NCI-H526 (cell line): Measurements from ENCODE around the gene CFAP20DC.
A peak's percentile ranks its signal among the peaks of the same experiment; 100 is the strongest.
"Not testable (repeated sequence)": the region's sequence is repeated elsewhere in the genome, so short reads cannot be mapped to it uniquely, and the experiment has no call there.

Experiments
- DNase-seq, 2 experiments: peaks; one replicate each; lab custom pipeline; 2025; lab: John Stamatoyannopoulos, UW

Gene CFAP20DC

DNA sequence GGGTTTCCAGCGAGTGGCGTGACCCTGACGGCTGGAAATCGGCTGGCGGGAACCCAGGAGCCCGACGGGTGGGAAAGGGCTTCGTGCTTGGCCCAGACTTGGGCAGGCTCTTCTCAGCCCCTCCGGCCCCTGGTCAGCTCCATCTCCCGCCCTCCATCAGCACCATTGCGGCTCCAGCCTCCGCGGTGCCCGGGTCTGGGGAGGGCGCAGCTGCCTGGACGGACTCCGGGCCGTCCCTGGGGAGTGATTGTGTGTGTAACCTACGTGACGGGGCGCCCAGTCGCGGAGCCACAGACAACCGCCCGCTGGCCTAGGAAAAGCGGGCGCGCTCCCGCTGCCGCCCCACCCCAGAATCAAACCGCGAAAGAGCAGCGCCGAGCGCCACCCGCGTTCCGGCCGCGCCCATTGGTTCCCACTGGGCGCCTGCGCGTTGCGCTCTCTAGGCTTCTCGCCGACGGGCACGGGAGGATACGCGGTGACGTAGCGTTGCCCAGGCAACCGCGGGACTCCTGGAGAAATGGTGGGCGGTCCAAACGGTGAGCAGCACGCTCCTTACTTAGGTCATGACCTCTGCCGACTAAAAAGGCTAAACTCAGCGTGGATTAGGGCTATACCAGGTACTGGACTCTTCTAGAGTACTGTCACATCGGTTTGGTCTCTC, at the start of gene CFAP20DC:
Gene CFAP20DC (minus strand): TSS at position 355 of the 661 bp plus-strand sequence. CDS start 394 bp downstream, outside the sequence.
- peak; percentile 74 to 93 for DNase-seq

DNA sequence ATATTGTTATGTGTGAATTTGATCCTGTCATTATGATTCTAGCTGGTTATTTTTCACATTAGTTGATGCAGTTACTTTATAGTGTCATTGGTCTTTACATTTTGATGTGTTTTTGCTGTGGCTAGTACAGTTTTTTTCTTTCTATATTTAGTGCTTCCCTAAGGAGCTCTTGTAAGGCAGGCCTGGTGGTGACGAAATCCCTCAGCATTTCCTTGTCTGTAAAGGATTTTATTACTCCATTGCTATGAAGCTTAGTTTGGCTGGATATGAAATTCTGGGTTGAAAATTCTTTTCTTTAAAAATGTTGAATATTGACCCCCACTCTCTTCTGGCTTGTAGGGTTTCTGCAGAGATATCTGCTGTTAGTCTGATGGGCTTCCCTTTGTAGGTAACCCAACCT, 48.7 kb upstream of the CFAP20DC start:
- DNase-seq = not testable (repeated sequence)

DNA sequence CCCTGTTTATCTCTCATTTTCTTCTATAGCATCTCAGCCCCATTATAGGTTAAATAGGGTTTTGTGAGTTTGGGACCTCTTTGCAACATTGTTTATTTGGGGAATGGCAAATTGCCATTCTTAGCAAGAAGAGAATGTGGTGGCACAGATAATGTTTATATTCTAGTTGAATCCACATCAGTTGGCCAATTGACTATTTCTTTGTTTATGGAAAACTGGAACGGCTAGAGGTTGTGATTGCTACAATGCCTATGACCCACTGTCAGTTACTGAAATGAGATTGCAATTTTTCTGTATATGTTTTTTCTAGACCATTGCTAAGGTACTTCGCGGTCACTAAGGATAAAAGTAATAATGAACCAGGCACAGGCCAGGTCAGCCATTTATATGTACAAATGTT, 44.6 kb upstream of the CFAP20DC start:
- DNase-seq = no peak

DNA sequence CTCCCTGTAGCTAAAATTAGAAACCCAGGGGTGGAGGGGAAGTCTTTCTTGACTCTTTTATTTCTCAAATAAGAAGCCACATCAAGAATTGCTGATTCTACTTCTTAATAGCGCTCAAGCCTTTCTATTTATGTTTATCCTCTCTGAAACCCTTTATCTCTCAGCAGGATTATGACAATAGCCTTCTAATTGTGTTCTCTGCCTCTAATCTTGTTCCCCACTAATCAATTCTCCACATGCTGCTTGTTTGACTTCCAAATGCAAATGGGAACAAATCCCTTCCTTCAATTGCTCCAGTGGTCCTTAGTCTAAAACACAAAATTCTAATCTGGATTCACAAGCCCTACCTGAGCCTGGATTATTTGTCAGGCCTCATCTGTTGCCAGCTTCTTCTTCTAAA, 43.7 kb upstream of the CFAP20DC start:
- DNase-seq = no peak

DNA sequence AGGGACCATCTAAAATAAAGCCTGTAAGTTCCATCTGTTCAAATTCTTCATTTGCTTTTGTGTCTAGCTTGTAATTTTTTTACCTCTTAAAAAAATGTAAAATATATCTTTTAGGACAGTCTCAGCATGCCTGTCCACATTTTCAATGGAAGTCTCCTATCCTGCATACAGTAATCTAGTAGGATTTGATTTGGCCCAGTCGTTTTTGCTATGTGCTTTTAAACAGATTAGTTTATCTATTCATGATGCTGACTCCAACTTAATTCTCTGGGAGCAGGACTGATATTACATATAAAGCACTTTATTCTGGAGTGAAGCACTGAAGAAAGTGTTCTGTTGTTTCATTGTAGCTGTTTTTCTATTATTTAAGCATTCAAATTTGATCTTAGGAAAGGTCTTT, 38.9 kb upstream of the CFAP20DC start:
- DNase-seq = no peak

DNA sequence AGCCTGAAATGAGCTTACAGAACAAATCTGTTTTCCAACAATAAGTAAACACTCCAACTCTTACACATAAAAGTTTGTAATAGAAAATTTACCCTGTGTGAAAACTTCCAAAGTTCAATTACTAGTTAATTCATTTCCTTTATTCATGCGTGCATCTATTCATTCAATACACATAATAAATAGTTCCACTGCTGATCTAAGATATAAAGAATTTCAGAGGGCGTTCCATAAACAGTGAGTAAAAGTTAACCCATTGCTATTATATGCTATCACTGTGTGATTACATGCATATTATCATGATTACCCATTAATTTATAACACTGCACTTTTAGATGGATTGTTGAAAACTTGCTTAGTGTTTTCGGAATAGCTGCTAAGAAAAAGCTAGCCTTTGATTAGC, 36.2 kb upstream of the CFAP20DC start:
- no peak for DNase-seq

DNA sequence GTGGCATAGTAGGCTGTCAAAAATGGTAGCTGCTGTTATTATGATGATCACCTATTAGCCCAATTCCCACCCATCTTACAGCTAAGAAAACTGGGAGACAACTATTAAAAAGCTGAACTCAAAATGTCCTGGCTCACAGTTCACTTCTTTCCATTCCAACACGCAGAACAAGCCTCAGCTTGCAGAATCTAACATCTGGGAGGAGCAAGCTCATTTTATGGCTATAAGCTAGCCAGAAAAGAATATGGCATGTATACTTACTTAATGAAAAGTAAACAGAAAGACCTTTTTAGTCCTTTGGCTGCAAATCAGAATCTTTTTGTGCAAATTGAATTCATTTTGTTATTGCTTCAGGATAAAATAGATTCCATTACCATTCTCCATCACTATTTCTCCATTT, 34.8 kb upstream of the CFAP20DC start:
- no peak for DNase-seq

DNA sequence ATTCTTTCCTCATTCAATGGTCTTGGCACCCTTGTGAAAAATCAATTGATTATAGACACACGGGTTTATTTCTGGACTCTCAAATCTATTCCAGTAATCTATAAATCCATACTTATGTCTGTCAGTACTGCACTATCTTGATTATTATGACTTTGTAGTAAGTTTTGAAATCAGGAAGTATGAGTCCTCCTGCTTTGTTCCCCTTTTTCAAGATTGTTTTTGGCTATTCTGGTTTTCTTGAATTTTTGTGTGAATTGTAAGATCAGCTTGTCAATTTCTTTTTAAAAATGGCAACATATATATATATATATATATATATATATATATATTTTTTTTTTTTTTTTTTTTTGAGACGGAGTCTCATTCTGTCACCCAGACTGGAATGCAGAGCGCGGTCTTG, 32.3 kb upstream of the CFAP20DC start:
- DNase-seq = no peak

DNA sequence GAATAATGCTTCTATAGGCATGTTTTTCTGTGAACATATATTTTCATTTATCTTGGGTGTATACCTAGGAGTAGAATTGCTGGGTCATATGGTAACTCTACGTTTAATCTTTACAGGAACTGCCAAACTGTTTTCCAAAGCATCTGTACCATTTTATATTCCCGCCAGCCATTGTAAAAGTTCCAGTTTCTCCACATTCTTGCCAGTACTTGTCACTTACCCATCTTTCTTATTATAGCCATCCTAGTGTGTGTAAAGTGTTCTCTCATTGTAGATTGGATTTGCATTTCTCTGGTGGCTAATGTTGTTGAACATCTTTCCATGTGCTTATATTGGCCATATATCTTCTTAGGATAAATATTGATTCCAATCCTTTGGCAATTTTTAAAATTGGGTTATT, 31.2 kb upstream of the CFAP20DC start:
- DNase-seq = no peak

DNA sequence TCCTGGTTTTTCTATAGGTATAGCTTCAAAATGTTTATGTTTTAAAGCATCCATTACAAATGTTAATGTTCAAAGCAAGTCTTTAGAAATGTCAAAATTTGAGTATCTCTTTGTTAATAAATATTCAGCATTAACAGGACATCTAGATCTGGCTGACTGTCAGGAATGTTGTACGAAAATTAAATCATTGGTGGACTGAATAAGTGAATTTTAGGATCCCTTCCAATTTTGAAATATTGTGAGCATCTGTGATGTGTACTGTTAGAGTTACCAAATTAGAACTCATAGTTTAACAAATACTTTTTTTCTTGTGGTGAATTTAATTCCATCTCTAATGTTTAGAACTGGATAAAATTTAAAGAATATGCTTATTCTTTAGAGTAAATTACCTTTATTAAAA, 30.1 kb upstream of the CFAP20DC start:
- DNase-seq = no peak

DNA sequence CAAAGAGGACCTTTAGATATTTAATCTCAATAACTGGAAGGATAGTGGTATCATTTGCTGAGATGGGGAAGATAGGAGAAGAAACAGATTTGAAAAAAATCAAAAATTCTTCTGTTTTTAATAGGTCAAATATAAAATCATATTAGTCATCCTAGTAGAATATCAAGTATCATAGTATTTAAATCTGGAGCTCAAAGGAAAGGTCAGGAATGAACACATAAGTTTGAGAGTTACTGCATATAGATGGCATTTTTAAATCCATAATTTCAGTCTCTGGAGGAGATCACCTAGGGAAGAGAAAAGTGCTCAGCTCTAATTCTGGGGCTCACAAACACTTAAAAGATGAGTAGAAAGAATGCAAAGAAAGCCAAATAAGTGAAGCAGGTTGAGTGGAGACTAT, 24.9 kb upstream of the CFAP20DC start:
- DNase-seq = no peak

DNA sequence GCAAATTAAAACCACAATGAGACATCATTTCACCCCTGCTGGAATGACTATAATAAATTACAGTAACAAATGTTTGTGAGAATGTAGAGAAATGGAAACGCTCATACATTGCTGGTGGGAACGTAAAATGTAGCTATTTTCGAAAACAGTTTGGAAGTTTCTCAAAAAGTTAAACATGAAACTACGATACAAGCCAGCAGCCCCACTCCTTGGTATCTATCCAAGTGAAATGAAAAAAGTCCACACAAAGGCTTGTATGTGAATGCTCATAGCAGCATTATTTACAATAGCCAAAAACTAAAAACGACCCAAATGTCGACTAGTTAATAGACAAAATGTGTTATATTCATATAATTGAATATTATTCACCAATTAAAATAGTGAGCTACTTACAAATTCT, 22.9 kb upstream of the CFAP20DC start:
- DNase-seq = no peak

DNA sequence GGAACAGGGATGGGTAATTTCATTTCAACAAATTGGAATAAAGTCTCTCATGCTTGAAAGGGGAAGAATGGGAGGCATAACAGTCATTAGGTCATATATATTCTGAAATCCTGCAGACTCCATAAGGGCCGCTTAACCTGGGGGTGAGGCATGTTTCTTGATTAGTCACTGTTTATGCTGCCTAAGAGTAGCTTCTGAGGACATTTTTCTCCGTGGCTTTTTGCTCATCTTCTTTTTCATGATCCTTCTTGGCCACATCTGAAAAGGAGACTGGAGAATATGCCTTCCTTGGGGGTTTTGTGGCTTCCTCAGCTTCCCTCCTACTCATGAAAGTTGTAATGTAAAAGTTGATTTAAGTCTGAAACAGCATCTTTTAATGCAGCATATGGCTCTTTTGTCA, 20.0 kb upstream of the CFAP20DC start:
- no peak for DNase-seq

DNA sequence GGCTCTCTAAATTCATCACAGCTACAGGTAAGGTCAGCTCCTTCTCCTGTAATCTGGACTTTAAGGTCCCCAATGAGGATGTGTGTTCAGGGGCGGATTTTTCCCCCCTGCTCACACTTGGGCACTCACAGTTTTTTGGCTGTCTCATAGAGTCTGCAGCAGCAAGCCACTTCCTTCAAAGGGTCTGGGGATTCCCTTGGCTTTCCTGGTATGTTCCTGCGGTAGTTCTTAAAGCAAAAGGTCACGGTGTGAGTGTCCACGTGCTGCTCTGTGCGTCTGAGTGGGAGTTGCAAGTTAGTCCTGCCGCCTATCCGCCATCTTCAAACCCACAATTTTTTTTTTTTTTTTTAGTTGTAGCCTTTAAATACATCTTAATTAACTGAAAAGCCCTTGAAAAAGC, 15.4 kb upstream of the CFAP20DC start:
- no peak for DNase-seq

DNA sequence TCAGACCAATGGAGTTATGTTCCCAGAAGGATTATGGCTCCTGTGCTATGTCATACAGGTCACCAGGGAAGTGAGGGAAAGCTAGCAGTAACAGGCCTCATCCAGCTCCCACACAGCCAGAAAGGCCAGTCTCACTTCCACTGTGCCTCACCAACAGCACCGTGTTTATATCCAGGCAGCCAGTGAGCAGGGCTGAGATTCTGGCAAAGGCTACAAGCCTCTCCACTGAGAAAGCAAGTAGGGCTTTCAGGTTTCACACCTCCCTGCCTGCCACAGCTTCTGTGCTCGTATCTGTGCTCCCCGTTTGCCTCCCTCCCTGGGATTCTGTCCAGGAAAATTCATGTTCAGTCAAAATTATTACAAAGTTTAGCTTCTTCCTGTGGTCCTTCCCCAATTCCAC, 14.9 kb upstream of the CFAP20DC start:
- DNase-seq = no peak

DNA sequence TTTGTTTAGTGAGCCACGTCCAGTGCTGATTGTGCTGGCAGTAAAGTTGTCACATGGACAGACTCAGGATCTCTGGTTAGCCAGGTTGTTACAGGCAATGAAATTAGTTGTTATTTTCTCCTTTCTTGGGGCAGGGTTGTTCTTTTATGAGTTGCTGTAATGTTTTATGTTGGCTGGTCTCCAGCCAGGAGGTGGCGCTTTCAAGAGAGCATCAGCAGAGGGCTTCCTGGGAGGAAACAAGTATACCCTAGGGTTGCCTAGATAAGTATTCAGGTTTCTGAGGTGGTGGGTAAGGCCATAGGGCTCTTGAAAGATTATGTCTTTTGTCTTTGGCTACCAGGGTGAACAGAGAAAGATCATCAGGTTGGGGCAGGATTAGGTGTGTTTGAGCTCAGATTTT, 14.5 kb upstream of the CFAP20DC start:
- no peak for DNase-seq

DNA sequence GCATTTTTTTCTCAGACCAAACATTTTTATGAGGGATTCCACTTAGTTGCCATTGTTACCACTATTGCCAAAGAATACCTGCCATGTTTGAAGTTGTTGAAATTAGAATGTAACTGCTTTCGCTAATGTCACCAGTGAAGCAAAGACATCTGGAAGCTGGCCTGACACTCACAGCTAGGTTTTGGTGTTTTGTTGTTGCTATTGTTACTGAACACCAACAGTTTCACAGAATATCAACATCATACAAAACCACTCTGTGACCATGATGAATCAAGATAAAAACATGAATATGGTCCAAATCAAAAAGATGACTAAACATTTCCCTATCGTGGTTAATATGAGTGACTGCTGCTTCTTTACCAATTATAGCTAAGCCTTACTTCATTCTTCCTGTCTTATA, 6.9 kb upstream of the CFAP20DC start:
- DNase-seq = no peak

DNA sequence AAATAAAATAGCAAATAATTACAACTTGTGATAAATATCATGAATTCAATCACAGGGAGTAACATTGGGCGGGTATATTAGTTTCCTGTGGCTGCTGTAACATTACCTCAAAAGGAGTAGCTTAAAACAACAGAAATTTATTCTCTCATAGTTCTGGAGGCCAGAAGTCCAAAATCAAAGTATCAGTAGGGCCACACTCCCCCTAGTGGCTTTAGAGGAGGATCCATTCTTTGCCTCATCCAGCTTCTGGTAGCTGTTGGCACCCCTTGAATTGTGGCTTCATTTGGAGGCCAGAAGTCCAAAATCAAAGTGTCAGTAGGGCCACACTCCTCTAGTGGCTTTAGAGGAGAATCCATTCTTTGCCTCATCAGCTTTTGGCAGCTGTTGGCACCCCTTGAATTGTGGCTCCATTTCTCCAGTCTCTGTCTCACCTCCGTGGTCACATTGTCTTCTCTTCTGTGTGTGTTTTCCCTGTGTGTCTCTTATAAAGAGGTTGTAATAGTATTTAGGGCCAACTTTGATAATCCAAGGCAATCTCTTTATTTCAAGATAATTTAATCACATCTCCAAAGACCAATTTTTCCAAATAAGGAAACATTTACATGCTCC, 3.1 kb upstream of the CFAP20DC start:
- peak in 1 of 2 experiments; percentile 38 for DNase-seq

DNA sequence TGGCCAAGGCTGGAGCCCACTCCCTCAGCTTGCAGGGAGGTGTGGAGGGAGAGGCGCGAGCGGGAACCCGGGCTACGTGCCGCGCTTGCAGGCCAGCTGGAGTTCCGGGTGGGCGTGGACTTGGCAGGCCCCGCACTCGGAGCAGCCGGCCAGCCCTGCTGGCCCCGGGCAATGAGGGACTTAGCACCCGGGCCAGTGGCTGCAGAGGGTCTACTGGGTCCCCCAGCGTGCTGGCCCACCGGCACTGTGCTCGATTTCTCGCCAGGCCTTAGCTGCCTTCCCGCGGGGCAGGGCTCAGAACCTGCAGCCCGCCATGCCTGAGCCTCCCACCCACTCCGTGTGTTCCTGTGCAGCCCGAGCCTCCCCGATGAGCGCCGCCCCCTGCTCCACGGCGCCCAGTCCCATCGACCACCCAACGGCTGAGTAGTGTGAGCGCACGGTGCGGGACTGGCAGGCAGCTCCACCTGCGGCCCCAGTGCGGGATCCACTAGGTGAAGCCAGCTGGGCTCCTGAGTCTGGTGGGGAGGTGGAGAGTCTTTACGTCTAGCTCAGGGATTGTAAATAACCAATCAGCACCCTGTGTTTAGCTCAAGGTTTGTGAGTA, 1.1 kb upstream of the CFAP20DC start:
- DNase-seq = not testable (repeated sequence)

DNA sequence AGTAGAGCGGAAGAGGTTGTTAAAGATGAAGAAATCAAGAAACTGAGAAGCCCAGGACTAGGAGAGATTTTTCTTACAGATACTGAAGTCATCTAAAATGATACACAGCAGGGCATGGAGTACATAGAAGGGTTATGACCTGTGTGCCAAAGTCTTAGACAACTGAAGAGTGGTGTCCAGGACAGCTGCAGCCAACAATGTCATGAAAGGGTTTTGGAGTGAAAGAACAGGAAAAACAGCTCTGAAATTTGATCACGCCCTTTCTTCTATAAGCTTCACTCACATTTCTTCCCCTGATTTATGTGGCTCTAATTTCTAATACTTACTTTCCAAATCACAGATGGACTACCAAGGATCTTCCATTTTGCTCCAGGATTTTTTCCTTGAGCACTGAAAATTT, 3.0 kb downstream of the CFAP20DC start:
- DNase-seq = no peak

DNA sequence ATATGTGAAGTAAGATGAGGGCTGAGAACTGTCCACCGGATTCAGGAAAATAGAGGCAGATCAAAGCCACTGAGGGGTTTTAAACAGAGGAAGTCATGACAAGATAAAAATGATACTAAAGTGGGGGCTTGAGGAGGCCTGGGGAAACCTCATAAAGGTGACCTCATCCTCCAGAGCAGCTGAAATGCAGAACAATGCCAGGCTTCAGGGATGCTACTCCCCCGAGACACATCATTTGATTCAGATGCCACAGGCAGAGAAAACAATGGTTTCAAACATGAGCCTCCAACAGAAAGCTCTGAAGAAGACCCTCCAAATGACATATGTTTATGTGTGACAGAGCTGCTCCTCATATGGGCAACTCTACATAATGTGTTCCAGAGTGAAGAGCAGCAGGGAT, 6.4 kb downstream of the CFAP20DC start:
- peak in 1 of 2 experiments; percentile 21 for DNase-seq

DNA sequence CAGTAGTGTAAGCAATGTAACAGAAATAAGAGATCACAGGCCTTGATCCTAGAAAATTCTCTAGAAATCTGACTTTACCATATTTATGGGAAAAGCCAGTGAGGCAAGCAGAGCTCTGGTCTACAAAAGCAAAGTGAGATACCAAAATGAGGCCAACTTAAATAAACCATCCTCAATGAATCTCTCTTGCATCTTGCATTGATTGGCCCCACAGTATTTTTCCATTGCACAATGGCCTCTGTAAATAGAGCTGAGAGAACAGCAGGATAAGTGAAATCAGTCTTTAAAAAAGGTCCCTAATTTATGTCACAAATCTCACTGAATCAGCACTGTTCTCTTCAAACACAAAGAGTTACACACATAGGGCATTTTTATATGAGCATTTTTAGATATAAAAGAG, 8.9 kb downstream of the CFAP20DC start:
- DNase-seq = no peak

DNA sequence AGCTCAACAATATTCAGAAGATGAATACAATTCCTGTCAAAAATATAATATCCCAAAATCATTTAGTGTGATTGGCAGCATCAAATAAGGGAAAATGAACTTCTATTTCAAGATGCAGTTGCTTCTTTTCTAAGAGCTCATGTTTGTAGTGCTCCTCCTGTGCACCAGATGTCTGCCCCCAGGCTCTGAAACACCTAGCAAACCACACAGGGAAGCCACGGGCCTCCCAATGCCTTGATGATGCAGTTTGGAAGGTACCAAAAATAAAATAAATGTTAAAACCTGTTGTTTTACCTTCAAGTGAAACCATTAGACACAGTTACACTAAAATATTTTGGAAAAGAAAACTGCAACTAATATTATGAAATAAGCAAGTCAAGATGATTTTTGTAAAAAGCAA, 22.2 kb downstream of the CFAP20DC start:
- no peak for DNase-seq

DNA sequence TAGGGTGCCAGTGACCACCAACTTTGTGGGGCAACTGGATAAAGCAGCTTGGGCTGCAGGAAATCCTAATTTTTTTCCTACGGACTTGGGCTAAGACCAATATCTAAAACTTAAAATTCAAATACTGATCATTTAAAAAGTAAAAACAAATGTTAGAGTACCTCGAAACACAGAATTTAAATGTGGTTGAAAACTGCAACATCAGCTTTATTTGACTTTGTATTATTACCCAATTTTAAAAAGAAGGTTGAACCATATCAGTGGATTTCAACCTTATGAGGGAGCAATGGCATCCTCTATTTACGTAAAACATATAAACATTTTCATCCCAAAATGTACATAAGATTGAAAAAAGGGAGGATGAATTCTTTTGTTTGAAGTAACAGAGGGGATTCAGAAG, 26.2 kb downstream of the CFAP20DC start:
- DNase-seq = no peak
